ENCODE measurements around the gene POLDIP2.

The POLDIP2 gene

DNA sequence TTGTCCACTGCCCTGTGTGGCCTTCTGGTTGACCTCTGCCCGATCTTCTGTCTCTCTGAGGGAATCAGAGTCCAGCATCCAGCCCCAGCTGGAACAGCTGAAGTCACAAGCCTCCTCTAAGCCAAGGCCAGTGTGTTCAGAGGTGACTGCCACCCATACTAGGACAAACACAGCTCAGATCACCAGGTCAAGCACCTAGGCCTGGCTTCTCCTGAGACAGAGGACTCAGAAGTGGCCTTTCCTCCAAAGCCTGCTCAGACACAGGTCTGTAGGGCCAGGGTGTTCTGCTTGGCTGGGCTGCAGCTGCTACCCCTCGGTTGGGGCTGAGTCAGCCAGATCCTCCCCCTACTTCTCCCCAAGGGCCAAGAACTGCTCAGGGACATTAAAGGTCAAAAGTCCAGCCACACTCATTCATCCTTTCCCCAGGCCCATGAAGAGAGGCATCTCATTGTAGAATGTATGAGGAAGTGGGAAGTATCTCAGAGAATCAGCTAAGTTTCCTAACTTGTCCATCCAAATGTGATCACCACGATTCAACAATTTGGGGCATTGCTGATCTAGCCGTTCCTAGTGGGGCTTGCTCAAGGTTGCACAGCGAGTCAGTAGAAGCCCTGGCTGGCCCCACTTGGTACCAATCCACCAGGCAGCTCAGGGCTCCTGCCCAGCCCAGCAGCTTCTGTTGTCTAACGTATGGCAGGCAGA is 41.1 kb upstream of the POLDIP2 start:
- Histone ChIP-seq H3K27me3 (ENCODE audit: control insufficient read depth, insufficient read depth, low read length) (peaks cover 22% of the 10 kb centered on the region), H3K4me3 (ENCODE audit: low read depth, low read length) (no peak overlapping the region), H3K36me3 (ENCODE audit: control insufficient read depth, insufficient read depth, low read length) (peaks cover 8% of the 10 kb centered on the region; the same call in 1 of the 2 replicates), H3K9ac (ENCODE audit: low read depth, low read length) (no peak overlapping the region), H3K4me1 (ENCODE audit: control insufficient read depth, insufficient read depth, low read length) (peaks cover 18% of the 10 kb centered on the region), H3K27ac (ENCODE audit: low read depth, low read length) (no peak overlapping the region), H3K9me3 (ENCODE audit: control insufficient read depth, insufficient read depth, low read length) (no peaks in the 10 kb centered on the region)

DNA sequence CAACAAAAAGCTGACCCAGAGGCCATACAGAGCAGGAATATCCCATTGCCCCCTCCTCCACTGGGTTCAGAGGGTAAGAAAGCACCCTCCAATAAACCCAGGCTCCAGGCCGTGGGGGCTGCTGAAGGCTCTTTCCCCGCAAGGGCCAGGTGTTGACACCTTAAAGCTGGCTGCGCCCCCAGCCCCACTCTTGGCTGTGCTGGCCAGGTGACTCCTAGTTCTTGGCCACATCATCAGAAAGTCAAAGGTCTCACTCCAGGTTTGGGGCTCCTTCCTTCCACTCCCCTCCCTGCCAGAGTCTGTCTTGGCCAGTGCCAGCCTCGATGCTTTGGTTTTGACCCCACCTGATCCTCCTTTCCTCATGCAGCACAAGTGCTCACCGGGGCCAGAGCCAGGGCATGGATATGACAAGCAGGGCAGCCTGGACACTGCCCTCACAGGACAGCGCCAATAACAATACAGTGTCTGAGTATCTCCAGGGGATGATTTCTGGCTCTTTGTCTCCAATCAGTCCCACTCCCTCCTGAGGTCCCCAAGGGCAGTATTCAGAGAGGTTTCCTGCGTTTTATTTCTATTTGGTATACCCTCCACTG is 40.5 kb upstream of the POLDIP2 start:
- Histone ChIP-seq H3K27me3 (ENCODE audit: control insufficient read depth, insufficient read depth, low read length) (peaks cover 15% of the 10 kb centered on the region), H3K4me3 (ENCODE audit: low read depth, low read length) (no peak overlapping the region), H3K9ac (ENCODE audit: low read depth, low read length) (no peak overlapping the region), H3K4me1 (ENCODE audit: control insufficient read depth, insufficient read depth, low read length) (peaks cover 12% of the 10 kb centered on the region), H3K9me3 (ENCODE audit: control insufficient read depth, insufficient read depth, low read length) (no peaks in the 10 kb centered on the region), H3K36me3 (ENCODE audit: control insufficient read depth, insufficient read depth, low read length) (peaks cover 8% of the 10 kb centered on the region; the same call in 1 of the 2 replicates), H3K27ac (ENCODE audit: low read depth, low read length) (no peak overlapping the region)

DNA sequence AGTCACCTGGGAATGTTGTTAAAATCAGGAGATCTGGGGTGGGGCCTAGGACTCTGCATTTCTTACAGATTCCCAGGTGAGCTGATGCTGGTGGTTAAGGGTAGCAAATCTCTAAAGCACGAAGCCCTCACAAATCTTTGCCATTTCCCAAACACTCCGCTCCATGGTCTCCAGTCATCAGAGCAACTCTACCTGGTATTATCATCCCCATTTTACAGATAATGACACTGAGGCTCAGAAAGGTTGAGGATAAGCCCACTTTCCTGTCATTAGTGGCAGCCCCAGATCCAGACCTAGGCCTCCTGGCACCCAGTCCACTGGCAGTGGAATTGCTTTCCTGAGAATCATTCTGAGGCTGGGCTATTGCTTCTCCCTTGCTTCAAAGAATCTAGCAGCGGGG is 39.9 kb upstream of the POLDIP2 start:
- no peak overlapping the region for H3K4me3 ChIP-seq (ENCODE audit: low read depth, low read length)
- H3K9ac ChIP-seq (ENCODE audit: low read depth, low read length) = no peak overlapping the region
- no peaks in the 10 kb centered on the region for H3K9me3 ChIP-seq (ENCODE audit: control insufficient read depth, insufficient read depth, low read length)
- peaks cover 8% of the 10 kb centered on the region; the same call in 1 of the 2 replicates for H3K36me3 ChIP-seq (ENCODE audit: control insufficient read depth, insufficient read depth, low read length)
- H3K27ac ChIP-seq (ENCODE audit: low read depth, low read length) = no peak overlapping the region
- peaks cover 13% of the 10 kb centered on the region for H3K27me3 ChIP-seq (ENCODE audit: control insufficient read depth, insufficient read depth, low read length)
- peaks cover 7% of the 10 kb centered on the region for H3K4me1 ChIP-seq (ENCODE audit: control insufficient read depth, insufficient read depth, low read length)

DNA sequence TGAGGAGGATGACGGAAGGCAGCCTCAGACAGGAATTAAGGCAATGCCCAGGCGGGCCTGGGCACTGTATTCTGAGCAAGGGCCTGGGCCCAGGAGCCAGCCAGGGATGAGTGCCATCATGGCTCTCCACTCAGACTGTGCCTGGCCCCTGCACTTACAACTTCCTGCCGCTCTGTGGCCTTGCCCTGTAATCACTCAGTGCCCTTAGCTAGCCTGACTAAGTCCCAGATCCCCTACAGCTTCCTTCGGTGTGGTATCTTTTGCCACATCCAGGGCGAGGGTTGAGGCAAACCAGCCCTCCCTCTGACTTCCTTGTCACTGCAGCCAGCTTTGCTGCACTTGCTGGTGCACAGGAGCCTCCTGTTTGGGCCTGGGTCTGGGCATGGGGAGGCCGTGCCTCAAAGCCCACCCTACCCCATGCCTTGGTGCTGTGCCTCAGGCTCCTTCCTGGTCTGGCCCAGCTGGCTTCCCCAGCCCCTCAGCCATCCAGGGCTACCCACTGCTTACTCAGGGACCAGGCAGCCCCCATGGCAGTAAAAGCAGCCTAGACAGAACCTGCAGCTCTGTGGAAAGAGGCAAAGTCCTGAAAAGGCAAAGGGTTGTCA is 39.4 kb upstream of the POLDIP2 start:
- peaks cover 13% of the 10 kb centered on the region for H3K27me3 ChIP-seq (ENCODE audit: control insufficient read depth, insufficient read depth, low read length)
- no peak overlapping the region for H3K27ac ChIP-seq (ENCODE audit: low read depth, low read length)
- H3K9ac ChIP-seq (ENCODE audit: low read depth, low read length) = no peak overlapping the region
- H3K36me3 ChIP-seq (ENCODE audit: control insufficient read depth, insufficient read depth, low read length) = peaks cover 8% of the 10 kb centered on the region; the same call in 1 of the 2 replicates
- peaks cover 1% of the 10 kb centered on the region; the same call in 1 of the 2 replicates for H3K4me1 ChIP-seq (ENCODE audit: control insufficient read depth, insufficient read depth, low read length)
- no peaks in the 10 kb centered on the region for H3K9me3 ChIP-seq (ENCODE audit: control insufficient read depth, insufficient read depth, low read length)
- H3K4me3 ChIP-seq (ENCODE audit: low read depth, low read length) = no peak overlapping the region

DNA sequence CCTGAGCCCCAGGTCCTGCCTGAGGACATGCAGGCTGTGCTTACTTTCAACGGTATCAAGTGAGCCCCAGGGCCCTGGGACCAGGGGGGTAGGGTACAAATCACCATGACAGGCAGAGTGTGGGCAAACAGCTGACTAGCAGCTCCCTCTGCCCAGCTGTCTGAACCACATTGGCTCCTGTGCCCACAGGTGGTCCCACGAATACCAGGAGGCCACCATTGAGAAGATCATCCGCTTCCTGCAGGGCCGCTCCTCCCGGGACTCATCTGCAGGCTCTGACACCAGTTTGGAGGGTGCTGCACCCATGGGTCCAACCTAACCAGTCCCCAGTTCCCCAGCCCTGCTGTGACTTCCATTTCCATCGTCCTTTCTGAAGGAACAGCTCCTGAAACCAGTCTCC is 38.6 kb upstream of the POLDIP2 start:
- no peak overlapping the region for H3K4me3 ChIP-seq (ENCODE audit: low read depth, low read length)
- peaks cover 8% of the 10 kb centered on the region; the same call in 1 of the 2 replicates for H3K36me3 ChIP-seq (ENCODE audit: control insufficient read depth, insufficient read depth, low read length)
- H3K27ac ChIP-seq (ENCODE audit: low read depth, low read length) = no peak overlapping the region
- H3K27me3 ChIP-seq (ENCODE audit: control insufficient read depth, insufficient read depth, low read length) = peaks cover 6% of the 10 kb centered on the region
- H3K9me3 ChIP-seq (ENCODE audit: control insufficient read depth, insufficient read depth, low read length) = no peaks in the 10 kb centered on the region
- no peak overlapping the region for H3K9ac ChIP-seq (ENCODE audit: low read depth, low read length)
- no peaks in the 10 kb centered on the region for H3K4me1 ChIP-seq (ENCODE audit: control insufficient read depth, insufficient read depth, low read length)

DNA sequence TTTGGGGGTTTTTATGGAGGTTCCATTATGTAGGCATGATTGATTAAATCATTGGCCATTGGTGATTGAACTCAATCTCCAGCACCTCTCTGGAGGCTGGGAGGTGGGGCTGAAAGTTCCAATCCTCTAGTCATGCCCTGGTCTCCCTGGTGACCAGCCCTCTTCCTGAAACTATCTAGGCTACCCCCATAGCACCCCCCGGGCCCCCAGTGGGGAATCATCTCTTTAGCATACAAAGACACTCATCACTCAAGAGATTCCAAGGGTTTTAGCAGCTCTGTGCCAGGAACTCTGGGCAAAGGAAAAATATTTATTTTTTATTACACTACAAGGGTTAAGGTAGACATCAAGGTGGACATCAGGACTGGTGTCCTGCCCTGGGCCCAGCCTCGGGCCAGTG is 38.1 kb upstream of the POLDIP2 start:
- Histone ChIP-seq H3K4me3 (ENCODE audit: low read depth, low read length) (no peak overlapping the region), H3K4me1 (ENCODE audit: control insufficient read depth, insufficient read depth, low read length) (no peaks in the 10 kb centered on the region), H3K9me3 (ENCODE audit: control insufficient read depth, insufficient read depth, low read length) (no peaks in the 10 kb centered on the region), H3K27ac (ENCODE audit: low read depth, low read length) (no peak overlapping the region), H3K27me3 (ENCODE audit: control insufficient read depth, insufficient read depth, low read length) (0 out of 2 replicates have a peak, but pooled peaks cover under 1% of the 10 kb centered on the region), H3K9ac (ENCODE audit: low read depth, low read length) (no peak overlapping the region), H3K36me3 (ENCODE audit: control insufficient read depth, insufficient read depth, low read length) (peaks cover 8% of the 10 kb centered on the region; the same call in 1 of the 2 replicates)

DNA sequence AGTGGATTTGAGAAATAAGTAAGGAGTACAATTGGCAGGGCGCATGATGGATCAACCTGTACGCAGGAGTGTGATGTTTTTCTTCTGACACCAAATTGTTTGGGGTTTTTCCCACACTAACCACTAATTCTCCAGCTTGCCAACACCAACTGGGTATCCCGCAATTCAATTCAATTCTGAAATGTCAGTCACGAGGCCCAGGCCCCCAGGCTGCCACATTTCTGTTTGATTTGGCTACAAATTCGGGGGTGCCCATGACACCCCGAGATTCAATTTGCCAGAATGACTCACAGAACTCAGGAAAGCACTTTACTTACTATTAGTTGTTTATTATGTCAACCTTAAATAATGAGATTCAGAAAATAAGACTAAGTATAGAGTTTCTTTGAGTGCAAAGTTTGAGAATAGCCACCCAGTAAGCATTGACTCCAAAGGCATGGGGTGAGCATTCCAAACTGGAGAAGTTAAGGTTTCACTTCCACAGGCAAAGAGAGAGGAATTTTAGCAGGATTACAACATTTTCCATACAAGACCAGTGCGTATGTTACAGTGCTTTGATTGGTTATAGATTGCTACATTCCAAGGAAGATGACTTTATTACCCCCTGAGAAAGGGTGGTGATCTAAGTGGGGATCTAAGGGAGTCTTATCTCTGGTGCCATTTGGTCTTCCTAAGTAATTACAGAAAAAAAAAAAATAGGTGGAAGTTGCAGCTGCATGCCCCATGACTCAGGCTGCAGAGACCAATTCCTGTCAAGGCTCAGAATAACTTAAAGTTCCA is 37.2 kb upstream of the POLDIP2 start:
- no peaks in the 10 kb centered on the region for H3K9me3 ChIP-seq (ENCODE audit: control insufficient read depth, insufficient read depth, low read length)
- H3K27ac ChIP-seq (ENCODE audit: low read depth, low read length) = no peak overlapping the region
- H3K27me3 ChIP-seq (ENCODE audit: control insufficient read depth, insufficient read depth, low read length) = no peaks in the 10 kb centered on the region
- H3K4me1 ChIP-seq (ENCODE audit: control insufficient read depth, insufficient read depth, low read length) = no peaks in the 10 kb centered on the region
- H3K4me3 ChIP-seq (ENCODE audit: low read depth, low read length) = no peak overlapping the region
- no peak overlapping the region for H3K9ac ChIP-seq (ENCODE audit: low read depth, low read length)
- H3K36me3 ChIP-seq (ENCODE audit: control insufficient read depth, insufficient read depth, low read length) = peaks cover 7% of the 10 kb centered on the region; the same call in 1 of the 2 replicates

DNA sequence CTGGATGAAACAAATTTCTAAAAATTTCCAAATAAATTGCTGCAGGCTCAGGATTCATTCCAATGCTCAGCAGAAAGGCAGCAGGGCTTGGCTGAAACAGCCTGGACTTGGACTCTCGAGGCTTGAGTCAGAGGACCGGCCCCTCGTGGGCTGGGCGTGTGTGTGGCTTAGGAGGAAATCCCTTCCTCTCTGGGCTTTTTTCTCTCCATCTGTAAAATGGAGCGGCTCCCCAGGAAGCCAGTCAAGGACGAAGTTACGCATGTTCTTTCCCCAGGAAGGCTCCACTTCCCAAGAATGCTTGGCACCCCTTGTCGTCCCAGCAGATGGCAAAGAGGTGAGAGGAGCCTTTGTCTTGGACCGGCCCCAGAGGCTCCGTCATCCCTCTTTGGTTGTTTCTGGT is 35.2 kb upstream of the POLDIP2 start:
- Histone ChIP-seq H3K9me3 (ENCODE audit: control insufficient read depth, insufficient read depth, low read length) (no peaks in the 10 kb centered on the region), H3K9ac (ENCODE audit: low read depth, low read length) (no peak overlapping the region), H3K36me3 (ENCODE audit: control insufficient read depth, insufficient read depth, low read length) (peaks cover 3% of the 10 kb centered on the region; the same call in 1 of the 2 replicates)

DNA sequence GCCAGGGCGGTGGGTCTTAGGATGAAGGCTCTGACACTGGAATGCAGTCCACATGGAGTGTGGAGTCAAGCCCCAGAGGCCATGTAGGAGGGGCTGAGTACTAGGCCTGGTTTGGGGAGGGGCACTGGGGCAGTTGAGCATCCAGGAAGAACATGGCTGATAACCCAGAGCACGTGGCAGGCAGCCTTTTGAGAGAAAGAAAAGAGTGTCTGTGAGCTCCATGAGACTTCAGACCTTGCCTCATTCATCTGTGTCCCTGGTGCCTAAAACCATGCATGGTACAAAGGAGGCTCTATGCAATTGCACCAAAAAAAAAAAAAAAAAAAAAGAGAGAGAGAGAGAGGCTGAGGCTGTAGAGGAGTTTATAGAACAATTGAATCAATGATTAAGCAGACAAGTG is 34.1 kb upstream of the POLDIP2 start:
- H3K27ac ChIP-seq (ENCODE audit: low read depth, low read length) = no peak overlapping the region
- H3K4me3 ChIP-seq (ENCODE audit: low read depth, low read length) = no peak overlapping the region
- no peak overlapping the region for H3K9ac ChIP-seq (ENCODE audit: low read depth, low read length)
- no peaks in the 10 kb centered on the region for H3K4me1 ChIP-seq (ENCODE audit: control insufficient read depth, insufficient read depth, low read length)
- H3K36me3 ChIP-seq (ENCODE audit: control insufficient read depth, insufficient read depth, low read length) = peaks cover 3% of the 10 kb centered on the region; the same call in 1 of the 2 replicates
- peaks cover 2% of the 10 kb centered on the region; the same call in 1 of the 2 replicates for H3K27me3 ChIP-seq (ENCODE audit: control insufficient read depth, insufficient read depth, low read length)
- no peaks in the 10 kb centered on the region for H3K9me3 ChIP-seq (ENCODE audit: control insufficient read depth, insufficient read depth, low read length)

More for the DNA sequence above, 35.2 kb upstream of the POLDIP2 start:
- no peak overlapping the region for H3K27ac ChIP-seq (ENCODE audit: low read depth, low read length)
- no peaks in the 10 kb centered on the region for H3K4me1 ChIP-seq (ENCODE audit: control insufficient read depth, insufficient read depth, low read length)
- H3K4me3 ChIP-seq (ENCODE audit: low read depth, low read length) = no peak overlapping the region
- no peaks in the 10 kb centered on the region for H3K27me3 ChIP-seq (ENCODE audit: control insufficient read depth, insufficient read depth, low read length)

DNA sequence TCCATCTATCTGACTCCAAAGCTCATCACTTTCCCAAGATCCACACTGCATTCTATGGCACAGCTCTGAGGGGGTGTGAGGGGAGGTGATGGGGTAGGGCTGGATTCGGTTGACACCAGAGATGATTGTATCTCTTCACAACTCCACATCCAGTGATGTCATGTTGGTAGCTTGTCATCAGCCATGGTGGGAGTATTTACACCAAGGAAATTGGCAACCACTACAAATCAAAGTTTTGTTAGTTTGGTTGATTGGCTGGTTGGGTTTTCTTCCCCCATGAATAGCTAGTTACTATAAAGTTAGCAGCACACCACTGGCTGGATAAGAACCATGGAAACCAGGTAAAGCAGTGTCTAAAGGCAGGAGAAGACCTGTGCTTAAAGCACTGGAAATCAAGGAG is 33.7 kb upstream of the POLDIP2 start:
- Histone ChIP-seq H3K9me3 (ENCODE audit: control insufficient read depth, insufficient read depth, low read length) (no peaks in the 10 kb centered on the region), H3K27me3 (ENCODE audit: control insufficient read depth, insufficient read depth, low read length) (peaks cover 6% of the 10 kb centered on the region), H3K4me3 (ENCODE audit: low read depth, low read length) (no peak overlapping the region), H3K27ac (ENCODE audit: low read depth, low read length) (no peak overlapping the region), H3K36me3 (ENCODE audit: control insufficient read depth, insufficient read depth, low read length) (peaks cover 3% of the 10 kb centered on the region; the same call in 1 of the 2 replicates), H3K4me1 (ENCODE audit: control insufficient read depth, insufficient read depth, low read length) (no peaks in the 10 kb centered on the region), H3K9ac (ENCODE audit: low read depth, low read length) (no peak overlapping the region)

All from HUES48 (cell line).